ENCODE measurements around the gene MAPKAP1.

GRCh38 chr9:125443367-125443766 lies 263.6 kb downstream of the MAPKAP1 start:
- TF ChIP-seq EZH2phosphoT487 (IDR thresholded peaks at IDR 0.05; ENCODE audit: insufficient read depth, low read depth), result no peak
- TF ChIP-seq EZH2 (IDR thresholded peaks at IDR 0.05; ENCODE audit: insufficient read depth, poor library complexity, severe bottlenecking), result no peak

Measured in GM23248 (cell line).